ENCODE results near the gene VANGL2.

Gene VANGL2

DNA sequence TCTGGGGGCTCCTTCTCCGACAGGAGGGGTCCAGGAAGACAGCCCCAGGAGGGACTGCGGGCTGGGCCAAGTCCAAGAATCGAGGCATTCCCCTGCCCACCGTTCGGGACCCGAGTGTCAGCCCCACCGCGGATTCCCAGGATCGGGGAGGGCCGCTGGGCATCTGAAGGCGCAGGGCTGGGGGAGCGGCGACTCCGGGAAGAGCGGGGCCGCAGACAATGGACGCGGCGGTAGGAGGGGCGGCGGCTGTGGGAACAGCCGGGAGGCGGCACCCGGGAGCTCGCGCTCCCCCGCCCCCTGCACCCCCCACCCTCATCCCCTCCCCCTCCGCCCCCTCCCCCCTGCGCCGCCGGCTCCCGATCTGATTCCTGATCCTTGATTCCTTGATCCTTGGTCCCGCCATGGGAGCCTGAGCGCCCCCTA, at the start of gene VANGL2:
VANGL2 (plus strand) TSS at position 342 of the 423 bp plus-strand sequence. CDS start 15,274 bp downstream, outside the sequence.
- H3K4me3 ChIP-seq (ENCODE audit: low read length), result peak within 1 kb of the TSS; percentile 77
- TF ChIP-seq, protein P1, sequence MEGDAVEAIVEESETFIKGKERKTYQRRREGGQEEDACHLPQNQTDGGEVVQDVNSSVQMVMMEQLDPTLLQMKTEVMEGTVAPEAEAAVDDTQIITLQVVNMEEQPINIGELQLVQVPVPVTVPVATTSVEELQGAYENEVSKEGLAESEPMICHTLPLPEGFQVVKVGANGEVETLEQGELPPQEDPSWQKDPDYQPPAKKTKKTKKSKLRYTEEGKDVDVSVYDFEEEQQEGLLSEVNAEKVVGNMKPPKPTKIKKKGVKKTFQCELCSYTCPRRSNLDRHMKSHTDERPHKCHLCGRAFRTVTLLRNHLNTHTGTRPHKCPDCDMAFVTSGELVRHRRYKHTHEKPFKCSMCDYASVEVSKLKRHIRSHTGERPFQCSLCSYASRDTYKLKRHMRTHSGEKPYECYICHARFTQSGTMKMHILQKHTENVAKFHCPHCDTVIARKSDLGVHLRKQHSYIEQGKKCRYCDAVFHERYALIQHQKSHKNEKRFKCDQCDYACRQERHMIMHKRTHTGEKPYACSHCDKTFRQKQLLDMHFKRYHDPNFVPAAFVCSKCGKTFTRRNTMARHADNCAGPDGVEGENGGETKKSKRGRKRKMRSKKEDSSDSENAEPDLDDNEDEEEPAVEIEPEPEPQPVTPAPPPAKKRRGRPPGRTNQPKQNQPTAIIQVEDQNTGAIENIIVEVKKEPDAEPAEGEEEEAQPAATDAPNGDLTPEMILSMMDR (IDR thresholded peaks at IDR 0.05; ENCODE audit: insufficient read depth, low read depth, low read length, missing control alignments), result no peak
- peak; percentile 73 for DNase-seq (ENCODE audit: low read depth)

- no peak for DNase-seq (ENCODE audit: low read depth)
- TF ChIP-seq, protein P1 (IDR thresholded peaks at IDR 0.05; ENCODE audit: insufficient read depth, low read depth, low read length, missing control alignments), result no peak
- no peak overlapping the region for H3K4me3 ChIP-seq (ENCODE audit: low read length)
These were observed 48.7 kb upstream of the VANGL2 start for GRCh38 chr1:160351629-160352028.

GRCh38 chr1:160352555-160352954, 47.8 kb upstream of the VANGL2 start:
- no peak for DNase-seq (ENCODE audit: low read depth)
- no peak overlapping the region for H3K4me3 ChIP-seq (ENCODE audit: low read length)
- TF ChIP-seq, protein P1 (IDR thresholded peaks at IDR 0.05; ENCODE audit: insufficient read depth, low read depth, low read length, missing control alignments), result no peak

- TF ChIP-seq, protein P1 (IDR thresholded peaks at IDR 0.05; ENCODE audit: insufficient read depth, low read depth, low read length, missing control alignments), result no peak
- peak; percentile 45 for DNase-seq (ENCODE audit: low read depth)
- no peak overlapping the region for H3K4me3 ChIP-seq (ENCODE audit: low read length)
These were observed 47.1 kb upstream of the VANGL2 start for GRCh38 chr1:160353223-160353622.

DNA sequence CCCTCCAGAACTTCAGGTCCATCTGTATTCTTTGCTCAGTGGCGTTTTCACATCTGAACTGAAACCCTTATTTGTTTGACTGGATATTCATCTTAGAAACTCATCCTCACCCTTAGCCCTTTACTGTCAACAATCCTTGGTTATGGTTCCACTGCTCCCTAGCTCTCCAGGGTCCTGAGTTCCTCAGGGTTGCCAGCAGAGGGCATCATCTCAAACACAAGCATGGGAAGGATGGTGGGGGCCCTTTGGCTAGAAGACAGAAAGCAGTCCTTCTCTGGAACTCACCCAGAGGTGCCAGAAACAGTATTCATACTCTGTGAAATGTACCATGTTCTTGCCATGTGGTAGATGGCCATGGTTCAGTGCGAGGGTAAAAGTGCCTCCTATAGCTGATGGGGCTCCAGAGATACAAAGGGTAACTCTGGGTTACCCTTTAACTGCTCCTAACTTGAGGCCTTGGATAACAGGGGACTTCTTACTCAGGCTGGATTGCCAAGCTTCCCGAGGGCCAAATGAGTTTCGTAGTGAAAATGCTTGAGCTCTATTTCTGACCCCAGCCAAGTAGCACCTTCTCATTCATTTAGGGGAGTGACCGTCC, 45.9 kb upstream of the VANGL2 start:
- peak; percentile 57 for DNase-seq (ENCODE audit: low read depth)
- no peak overlapping the region for H3K4me3 ChIP-seq (ENCODE audit: low read length)
- TF ChIP-seq, protein P1 (IDR thresholded peaks at IDR 0.05; ENCODE audit: insufficient read depth, low read depth, low read length, missing control alignments), result peak; percentile 73

GRCh38 chr1:160357286-160358002, 42.9 kb upstream of the VANGL2 start:
- DNase-seq (ENCODE audit: low read depth), result no peak
- TF ChIP-seq, protein P1 (IDR thresholded peaks at IDR 0.05; ENCODE audit: insufficient read depth, low read depth, low read length, missing control alignments), result no peak
- no peak overlapping the region for H3K4me3 ChIP-seq (ENCODE audit: low read length)
